Upper lobe of left lung (tissue), 6 donors: ENCODE results near the gene STAT5B. TPM values are rescaled to one million over a fixed set of nuclear protein-coding genes. Genes with fewer than 3 reads are reported as not detected.
A peak's percentile ranks its signal among the peaks of the same experiment; 100 is the strongest.
"Not testable (repeated sequence)": the region's sequence is repeated elsewhere in the genome, so short reads cannot be mapped to it uniquely, and the experiment has no call there.

Experiments used
- ATAC-seq, 2 donors: fragments of 200-7000 bp; cut with Tn5 transposase; one replicate each; pipeline ENCODE4 v1.9.1; 2022; ENCODE audit warnings: mild to moderate bottlenecking in 2 of 2, moderate library complexity in 2 of 2; ENCODE audit not compliant: low FRiP score in 2 of 2
- DNase-seq, 2 donors: peaks; one replicate each; pipeline ENCODE4 v3.0.0-alpha.2; 2019 to 2020
- H3K27ac ChIP-seq, 4 donors: fragments of 200-600 bp; sonication (generic); one replicate each; pipeline ENCODE4 v1.5.1; 2016 to 2019
- H3K27me3 ChIP-seq, 4 donors: fragments of 200-600 bp; sonication (generic); one replicate each; pipeline ENCODE4 v1.5.1; 2017 to 2019
- H3K36me3 ChIP-seq, 4 donors: fragments of 200-600 bp; sonication (generic); one replicate each; pipeline ENCODE4 v1.5.1; 2016 to 2019
- H3K4me1 ChIP-seq, 4 donors: fragments of 200-600 bp; sonication (generic); one replicate each; pipeline ENCODE4 v1.5.1; 2018 to 2019
- H3K4me3 ChIP-seq, 4 donors: fragments of 200-600 bp; sonication (generic); one replicate each; pipeline ENCODE4 v1.5.1; 2017 to 2019; ENCODE audit warnings: mild to moderate bottlenecking in 2 of 4, moderate library complexity in 1 of 4
- H3K9me3 ChIP-seq, 4 donors: fragments of 200-600 bp; sonication (generic); one replicate each; pipeline ENCODE4 v1.5.1; 2018 to 2019
- CTCF ChIP-seq, 6 experiments: fragments of 450-650 bp in 4 of 6; fragments of 200-600 bp in 2 of 6; sonication (generic) in 2 of 6; IDR thresholded peaks; one replicate each; pipeline ENCODE4 v1.5.1; 2016 to 2019; ENCODE audit warnings: antibody characterized with exemption in 6 of 6
- EP300 ChIP-seq, 4 donors: sonication (generic); formaldehyde crosslinking; IDR thresholded peaks; one replicate each; pipeline ENCODE4 v1.5.1; 2017; ENCODE audit warnings: antibody characterized with exemption in 4 of 4, control low read depth in 2 of 4
- POLR2A ChIP-seq, 4 donors: fragments of 450-650 bp; IDR thresholded peaks; one replicate each; pipeline ENCODE4 v1.5.1; 2016 to 2017; ENCODE audit warnings: antibody characterized with exemption in 4 of 4, mild to moderate bottlenecking in 2 of 4
- POLR2AphosphoS5 ChIP-seq, 2 donors: sonication (generic); formaldehyde crosslinking; IDR thresholded peaks; one replicate each; pipeline ENCODE4 v1.5.1; 2017; ENCODE audit warnings: antibody characterized with exemption in 2 of 2
- WGBS, 2 donors: methylation state at CpG; one replicate each; pipeline ENCODE4 v1.1.5; 2017 to 2018; 5-methylcytosine and 5-hydroxymethylcytosine counted together
- total RNA-seq, 6 donors: library from RNA; depleted of rRNA in 4 of 6; stranded (reverse); fragments of >200 nt in 4 of 6; gene quantifications; one replicate each; pipeline versions ENCODE4 v1.1.0 to v1.2.1, GENCODE V29; 2016 to 2021
- donor health status: DM: no; HTN: no; CAD: no; lungs with moderate emphysema.
- donor health status: DM: no; HTN: yes; CAD: no; lungs with severe emphysema.

STAT5B gene
- total RNA-seq, result 100 to 1,000 TPM in 1 of 6 donors, 10 to 100 TPM in 5; 48.6 to 115 (median 66.3) TPM

DNA sequence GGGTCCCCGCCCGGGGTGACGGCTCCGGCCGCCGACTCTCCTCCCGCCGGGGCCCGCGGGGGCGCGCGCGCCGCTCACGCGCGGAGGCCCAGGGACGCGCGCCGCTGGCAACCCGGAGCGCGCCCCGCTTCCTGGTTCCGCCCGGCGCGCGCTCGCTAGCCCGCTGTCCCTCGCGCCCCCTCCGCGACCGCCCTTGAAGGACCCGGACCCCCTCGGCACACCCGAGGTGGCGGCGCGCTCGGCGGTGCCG, at the start of gene STAT5B:
TSS of gene STAT5B (minus strand) at position 33 of the 250 bp plus-strand sequence. CDS start 44,264 bp downstream, outside the sequence.
- peaks cover 19 to 45% (median 40%) of the 10 kb centered on the region in 4 donors for H3K4me1 ChIP-seq
- H3K36me3 ChIP-seq, result no peaks in the 10 kb centered on the region
- peak within 1 kb of the TSS; percentile 88 to 94 (median 89) for H3K27ac ChIP-seq
- peak; percentile 77 to 96 for DNase-seq
- peak; percentile 86 to 92 for ATAC-seq
- no peaks in the 10 kb centered on the region for H3K27me3 ChIP-seq
- H3K9me3 ChIP-seq, result no peaks in the 10 kb centered on the region
- TF ChIP-seq EP300 (IDR thresholded peaks at IDR 0.05) (no peak), POLR2A (IDR thresholded peaks at IDR 0.05) (peak in 2 of 4 donors; percentile 56 to 57), POLR2AphosphoS5 (IDR thresholded peaks at IDR 0.05) (peak; percentile 51 to 58)
- WGBS, 2 donors, result no CpG with 5 or more reads among the region's 47 CpGs
- peak within 1 kb of the TSS; percentile 74 to 96 (median 86) for H3K4me3 ChIP-seq

DNA sequence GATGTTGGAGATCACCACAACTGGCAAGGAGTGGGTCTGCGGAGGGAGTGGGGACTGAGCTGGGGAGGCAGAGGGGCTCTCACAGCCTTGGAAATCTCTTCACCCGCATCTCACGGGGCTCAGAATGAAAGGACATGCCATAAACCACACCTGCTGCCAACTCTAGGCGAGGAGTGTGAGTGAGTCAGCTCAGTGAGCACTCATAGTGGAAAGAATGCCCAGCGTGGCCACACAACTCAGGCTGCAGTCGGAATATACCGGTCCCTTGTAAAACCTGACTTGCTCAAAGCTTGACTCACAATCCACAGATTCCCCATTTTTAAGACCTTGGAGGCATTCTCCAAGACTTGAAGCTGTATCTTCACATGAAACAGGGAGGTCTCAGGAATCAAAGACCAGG, 48.8 kb upstream of the STAT5B start:
- DNase-seq, result peak in 1 of 2 donors; percentile 48
- Histone ChIP-seq H3K4me3 (no peak overlapping the region), H3K27ac (peak overlapping the region in 3 of 4 donors; percentile 12 to 60 (median 34)), H3K27me3 (no peaks in the 10 kb centered on the region), H3K36me3 (peaks cover 49 to 100% (median 80%) of the 10 kb centered on the region in 4 donors), H3K4me1 (peaks cover 25 to 36% (median 30%) of the 10 kb centered on the region in 4 donors), H3K9me3 (no peaks in the 10 kb centered on the region)
- ATAC-seq, result peak in 1 of 2 donors; percentile 59
- WGBS, 2 donors, result 75 to 84% methylated on average over 7 of the region's 7 CpGs
- TF ChIP-seq POLR2A (IDR thresholded peaks at IDR 0.05), result no peak

GRCh38 chr17:42323268-42323773, 47.1 kb upstream of the STAT5B start:
- DNase-seq (no peak), ATAC-seq (no peak)
- Histone ChIP-seq H3K4me3 (no peak overlapping the region), H3K27ac (peak overlapping the region in 3 of 4 donors; percentile 13 to 75 (median 62)), H3K27me3 (no peaks in the 10 kb centered on the region), H3K9me3 (no peaks in the 10 kb centered on the region), H3K4me1 (peaks cover 17 to 32% (median 18%) of the 10 kb centered on the region in 4 donors), H3K36me3 (peaks cover 44 to 98% (median 79%) of the 10 kb centered on the region in 4 donors)
- no peak for TF ChIP-seq EP300 (IDR thresholded peaks at IDR 0.05)
- no peak for TF ChIP-seq POLR2AphosphoS5 (IDR thresholded peaks at IDR 0.05)
- no peak for TF ChIP-seq CTCF (IDR thresholded peaks at IDR 0.05)
- TF ChIP-seq POLR2A (IDR thresholded peaks at IDR 0.05), result no peak
- WGBS, 2 donors, result 89 to 96% methylated on average over 5 of the region's 5 CpGs

DNA sequence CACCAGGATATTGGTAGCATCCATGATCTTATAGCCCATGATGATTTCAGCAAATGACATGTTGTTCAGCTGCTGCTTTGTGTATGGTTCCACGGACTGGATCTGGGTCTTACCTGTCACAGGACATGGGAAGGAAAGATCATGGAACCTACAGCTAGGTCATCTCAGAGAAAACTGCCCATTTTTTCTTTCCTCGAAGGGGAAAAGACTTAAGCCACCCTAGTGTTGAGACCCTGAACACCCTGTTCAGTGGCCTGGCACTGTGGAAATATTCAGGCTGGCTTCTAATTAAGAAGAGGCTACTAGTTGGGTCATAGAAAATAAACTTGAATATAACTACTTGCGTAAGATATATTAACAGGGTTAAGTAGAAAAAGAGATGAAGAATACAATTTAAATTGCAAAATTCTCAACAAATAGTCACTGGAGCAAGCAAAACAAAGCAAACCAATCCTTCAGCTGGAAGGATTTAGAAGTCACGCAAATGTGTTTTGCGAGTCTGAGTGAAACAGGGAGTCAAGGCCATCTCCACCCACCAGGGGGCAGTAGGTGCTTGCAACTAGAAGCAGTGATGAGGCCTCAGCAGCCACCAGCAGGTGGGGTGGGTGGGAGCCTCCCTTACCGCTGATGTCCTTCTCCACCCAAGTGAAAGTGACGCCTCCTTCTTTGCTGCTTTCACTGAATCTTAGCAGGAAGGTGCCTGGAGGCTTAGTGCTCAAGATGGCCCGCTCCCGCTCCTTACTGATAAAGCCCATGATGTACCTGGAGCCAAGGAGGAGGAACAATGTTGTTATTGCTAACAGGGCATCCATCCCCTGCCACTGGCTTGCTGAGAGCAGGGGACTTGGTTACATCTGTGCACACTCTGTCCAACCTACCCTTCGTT, 46.4 kb upstream of the STAT5B start:
- Histone ChIP-seq H3K4me3 (no peak overlapping the region), H3K4me1 (peaks cover 17 to 30% (median 18%) of the 10 kb centered on the region in 4 donors), H3K9me3 (no peaks in the 10 kb centered on the region), H3K27ac (peak overlapping the region in 3 of 4 donors; percentile 13 to 75 (median 62)), H3K36me3 (peaks cover 47 to 98% (median 82%) of the 10 kb centered on the region in 4 donors), H3K27me3 (no peaks in the 10 kb centered on the region)
- TF ChIP-seq CTCF (IDR thresholded peaks at IDR 0.05), result peak; percentile 96 to 99 (median 98)
- no peak for TF ChIP-seq EP300 (IDR thresholded peaks at IDR 0.05)
- TF ChIP-seq POLR2AphosphoS5 (IDR thresholded peaks at IDR 0.05), result peak; percentile 60 to 70
- peak in 1 of 2 donors; percentile 96 for DNase-seq
- peak; percentile 92 to 93 for ATAC-seq
- 38 to 43% methylated on average over 8 to 10 of the region's 10 CpGs for WGBS, 2 donors

DNA sequence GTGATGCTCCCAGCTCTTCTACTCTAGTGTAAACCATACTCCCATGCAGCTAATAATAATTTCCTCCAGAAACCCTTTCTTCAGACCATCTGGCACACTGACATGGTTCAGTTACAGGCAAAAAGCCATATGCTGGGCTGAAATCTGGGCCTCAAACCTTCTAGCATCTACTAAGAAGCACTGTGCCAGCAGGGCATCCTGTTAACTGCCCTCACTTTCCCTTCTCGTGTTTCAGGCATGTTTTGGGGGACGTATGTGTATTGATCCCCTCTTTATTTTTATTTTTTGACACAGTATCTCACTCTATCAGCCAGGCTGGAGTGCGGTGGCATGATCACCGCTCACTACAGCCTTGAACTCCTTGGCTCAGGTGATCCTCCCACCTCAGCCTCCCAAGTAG, 45.4 kb upstream of the STAT5B start:
- TF ChIP-seq CTCF (IDR thresholded peaks at IDR 0.05) (no peak), POLR2AphosphoS5 (IDR thresholded peaks at IDR 0.05) (no peak), EP300 (IDR thresholded peaks at IDR 0.05) (no peak), POLR2A (IDR thresholded peaks at IDR 0.05) (no peak)
- ATAC-seq, result no peak

GRCh38 chr17:42317967-42318366, 41.8 kb upstream of the STAT5B start:
- Histone ChIP-seq H3K27ac (peak overlapping the region in 2 of 4 donors; percentile 77 to 87), H3K4me1 (peaks cover 23 to 50% (median 41%) of the 10 kb centered on the region in 4 donors), H3K36me3 (peaks cover 39 to 98% (median 82%) of the 10 kb centered on the region in 4 donors)
- whole genome bisulfite sequencing, 2 donors, result 93 to 94% methylated on average over 6 of the region's 6 CpGs
- DNase-seq, H3K4me3 ChIP-seq, ATAC-seq, H3K27me3 ChIP-seq, H3K9me3 ChIP-seq: not testable (repeated sequence)

More for the DNA sequence above, 45.4 kb upstream of the STAT5B start:
- peaks cover 46 to 98% (median 83%) of the 10 kb centered on the region in 4 donors for H3K36me3 ChIP-seq
- no peaks in the 10 kb centered on the region for H3K9me3 ChIP-seq
- no peaks in the 10 kb centered on the region for H3K27me3 ChIP-seq
- peaks cover 17 to 30% (median 18%) of the 10 kb centered on the region in 4 donors for H3K4me1 ChIP-seq
- no peak overlapping the region for H3K4me3 ChIP-seq
- no peak for DNase-seq
- peak overlapping the region in 1 of 4 donors; percentile 75 for H3K27ac ChIP-seq
- WGBS, 2 donors, result 86 to 90% methylated on average over 4 of the region's 4 CpGs
